Lower leg skin (tissue), 4 donors: ENCODE measurements around the gene SPRYD7. TPM values are rescaled to one million over a fixed set of nuclear protein-coding genes. Genes with fewer than 3 reads are reported as not detected.

Source experiments
- DNase-seq, 2 donors: peaks; one replicate each; pipeline ENCODE4 v3.0.0-alpha.2; 2019; ENCODE audit warnings: low spot score in 2 of 2
- H3K4me3 ChIP-seq: fragments of 200-600 bp; sonication (generic); 2 replicates; pipeline ENCODE4 v1.5.1; 2017; ENCODE audit warnings: mild to moderate bottlenecking, low read depth; ENCODE audit not compliant: poor library complexity, severe bottlenecking
- POLR2A ChIP-seq, 2 donors: fragments of 450-650 bp; IDR thresholded peaks; one replicate each; pipeline ENCODE4 v1.6.1; 2016 to 2017; ENCODE audit warnings: antibody characterized with exemption in 2 of 2, mild to moderate bottlenecking in 1 of 2, moderate library complexity in 1 of 2
- WGBS, 2 donors: methylation state at CpG; one replicate each; pipeline ENCODE4 v1.1.5; 2018; 5-methylcytosine and 5-hydroxymethylcytosine counted together
- intact Hi-C: fragments of 100-400 bp; cut with DNase I; formaldehyde crosslinking; loops from one replicate; pipeline ENCODE4 v1.15.0; 2023; ENCODE audit warnings: low total_unique reads
- total RNA-seq, 4 donors: library from RNA; depleted of rRNA; stranded (reverse); fragments of >200 nt; gene quantifications; one replicate each; pipeline ENCODE4 v1.1.0, GENCODE V29; 2016
- TF ChIP-seq, protein P1 (sequence below), 3 donors: fragments of 450-650 bp; IDR thresholded peaks; one replicate each; pipeline ENCODE4 v1.5.1; 2016; ENCODE audit warnings: antibody characterized with exemption in 3 of 3, mild to moderate bottlenecking in 3 of 3, moderate library complexity in 2 of 3

SPRYD7 gene
- total RNA-seq, 4 donors from 2014 or later: 6.4 to 9.3 (median 8.1) TPM

DNA sequence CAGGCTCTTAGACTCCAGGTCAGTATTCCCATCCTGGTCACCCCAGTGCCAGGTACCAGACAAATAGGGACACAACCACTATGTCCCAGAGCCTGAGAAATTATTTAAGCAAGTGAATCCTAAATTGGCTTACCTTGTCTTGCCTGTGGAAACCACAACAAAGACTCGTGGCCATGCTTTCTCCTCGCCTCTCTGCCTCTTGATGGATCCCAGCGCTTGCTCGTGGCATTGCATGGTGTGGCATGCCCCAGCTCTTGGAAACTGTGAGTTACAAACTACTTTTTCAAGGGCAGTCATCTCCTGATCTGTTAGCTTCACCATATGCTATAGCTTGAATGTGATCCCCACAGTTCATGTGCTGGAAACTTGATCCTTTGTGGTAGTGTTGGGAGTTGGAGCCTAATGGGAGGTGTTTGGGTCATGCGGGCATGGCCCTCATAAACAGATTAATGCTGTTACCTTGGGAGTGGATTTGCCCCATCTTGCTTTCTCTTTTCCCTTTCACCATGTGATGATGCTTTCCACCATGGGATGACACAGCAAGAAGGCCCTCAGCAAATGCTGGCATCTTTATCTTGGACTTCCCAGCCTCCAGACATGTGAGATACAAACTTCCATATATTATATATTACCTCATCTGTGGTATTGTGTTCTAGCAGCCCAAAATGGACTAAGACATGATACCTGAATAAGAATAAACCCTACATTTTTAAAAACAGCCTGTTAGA, 31.2 kb downstream of the SPRYD7 start:
- intact Hi-C loops: no loop called here
- no peak for TF ChIP-seq POLR2A (IDR thresholded peaks at IDR 0.05)
- TF ChIP-seq, protein P1, sequence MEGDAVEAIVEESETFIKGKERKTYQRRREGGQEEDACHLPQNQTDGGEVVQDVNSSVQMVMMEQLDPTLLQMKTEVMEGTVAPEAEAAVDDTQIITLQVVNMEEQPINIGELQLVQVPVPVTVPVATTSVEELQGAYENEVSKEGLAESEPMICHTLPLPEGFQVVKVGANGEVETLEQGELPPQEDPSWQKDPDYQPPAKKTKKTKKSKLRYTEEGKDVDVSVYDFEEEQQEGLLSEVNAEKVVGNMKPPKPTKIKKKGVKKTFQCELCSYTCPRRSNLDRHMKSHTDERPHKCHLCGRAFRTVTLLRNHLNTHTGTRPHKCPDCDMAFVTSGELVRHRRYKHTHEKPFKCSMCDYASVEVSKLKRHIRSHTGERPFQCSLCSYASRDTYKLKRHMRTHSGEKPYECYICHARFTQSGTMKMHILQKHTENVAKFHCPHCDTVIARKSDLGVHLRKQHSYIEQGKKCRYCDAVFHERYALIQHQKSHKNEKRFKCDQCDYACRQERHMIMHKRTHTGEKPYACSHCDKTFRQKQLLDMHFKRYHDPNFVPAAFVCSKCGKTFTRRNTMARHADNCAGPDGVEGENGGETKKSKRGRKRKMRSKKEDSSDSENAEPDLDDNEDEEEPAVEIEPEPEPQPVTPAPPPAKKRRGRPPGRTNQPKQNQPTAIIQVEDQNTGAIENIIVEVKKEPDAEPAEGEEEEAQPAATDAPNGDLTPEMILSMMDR (IDR thresholded peaks at IDR 0.05): no peak

DNA sequence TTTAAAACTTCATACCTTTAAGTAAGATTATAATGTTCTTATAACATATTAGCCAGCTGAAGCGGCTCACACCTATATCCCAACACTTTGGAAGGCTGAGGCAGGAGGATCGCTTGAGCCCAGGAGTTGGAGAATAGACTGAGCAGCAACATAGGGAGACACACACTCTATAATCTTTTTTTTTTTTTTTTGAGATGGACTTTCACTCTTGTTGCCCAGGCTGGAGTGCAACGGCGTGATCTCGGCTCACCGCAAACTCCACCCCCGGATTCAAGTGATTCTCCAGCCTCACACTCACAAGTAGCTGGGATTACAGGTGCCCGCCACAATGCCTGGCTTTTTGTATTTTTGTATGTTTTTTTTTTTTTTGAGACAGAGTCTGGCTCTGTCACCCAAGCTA, 37.3 kb downstream of the SPRYD7 start:
- no peak for TF ChIP-seq POLR2A (IDR thresholded peaks at IDR 0.05)
- TF ChIP-seq, protein P1 (IDR thresholded peaks at IDR 0.05): no peak
- WGBS, 2 donors: 92 to 94% methylated on average over 8 of the region's 8 CpGs
- intact Hi-C loops: no loop called here
- DNase-seq: no peak
- no peak overlapping the region for H3K4me3 ChIP-seq

More for the DNA sequence above, 31.2 kb downstream of the SPRYD7 start:
- no peak for DNase-seq
- no peak overlapping the region for H3K4me3 ChIP-seq
- WGBS, 2 donors: 79 to 84% methylated on average over 5 of the region's 5 CpGs

DNA sequence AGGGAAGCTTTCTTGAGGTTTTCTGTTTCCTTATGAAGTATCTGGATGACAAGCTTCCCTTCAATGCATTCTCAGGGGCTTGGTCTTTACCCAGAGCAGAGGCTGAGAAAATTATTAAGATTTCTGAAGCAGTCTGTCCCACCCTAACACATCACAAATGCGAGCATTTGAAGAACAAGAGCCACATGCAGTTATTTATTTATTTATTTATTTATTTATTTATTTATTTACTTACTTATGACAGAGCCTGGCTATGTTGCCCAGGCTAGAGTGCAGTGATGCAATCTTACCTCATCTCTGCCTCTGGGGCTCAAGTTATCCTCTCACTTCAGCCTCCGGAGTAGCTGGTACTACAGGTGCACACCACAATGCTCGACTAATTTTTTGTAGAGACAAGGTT, 38.4 kb downstream of the SPRYD7 start:
- TF ChIP-seq, protein P1 (IDR thresholded peaks at IDR 0.05): no peak
- TF ChIP-seq POLR2A (IDR thresholded peaks at IDR 0.05): no peak
- WGBS, 2 donors: 79 to 89% methylated on average over 3 of the region's 3 CpGs
- intact Hi-C loops: no loop called here
- no peak for DNase-seq
- H3K4me3 ChIP-seq: no peak overlapping the region

DNA sequence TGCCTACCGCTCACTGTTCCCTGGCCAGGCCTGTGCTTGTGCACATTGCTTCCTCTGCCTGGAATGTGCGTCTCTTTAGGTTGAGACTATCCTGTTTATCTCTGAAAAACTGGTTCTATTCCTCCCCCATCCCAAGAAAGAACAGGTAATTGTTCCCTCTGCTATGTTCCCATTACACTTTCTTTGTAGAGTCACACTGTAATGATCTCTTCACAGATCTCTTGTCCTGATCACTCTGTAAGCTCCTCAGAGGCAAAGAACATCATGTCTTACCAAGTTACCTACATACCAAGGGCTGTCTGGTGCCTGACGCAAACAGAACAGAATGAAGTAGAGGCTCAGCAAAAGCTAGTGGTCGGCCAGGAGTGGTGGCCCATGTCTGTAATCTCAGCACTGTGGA, 40.3 kb downstream of the SPRYD7 start:
- no peak for DNase-seq
- 95 to 96% methylated on average over 4 of the region's 4 CpGs for WGBS, 2 donors
- no peak overlapping the region for H3K4me3 ChIP-seq
- intact Hi-C loops: no loop called here
- TF ChIP-seq, protein P1 (IDR thresholded peaks at IDR 0.05): no peak
- no peak for TF ChIP-seq POLR2A (IDR thresholded peaks at IDR 0.05)

DNA sequence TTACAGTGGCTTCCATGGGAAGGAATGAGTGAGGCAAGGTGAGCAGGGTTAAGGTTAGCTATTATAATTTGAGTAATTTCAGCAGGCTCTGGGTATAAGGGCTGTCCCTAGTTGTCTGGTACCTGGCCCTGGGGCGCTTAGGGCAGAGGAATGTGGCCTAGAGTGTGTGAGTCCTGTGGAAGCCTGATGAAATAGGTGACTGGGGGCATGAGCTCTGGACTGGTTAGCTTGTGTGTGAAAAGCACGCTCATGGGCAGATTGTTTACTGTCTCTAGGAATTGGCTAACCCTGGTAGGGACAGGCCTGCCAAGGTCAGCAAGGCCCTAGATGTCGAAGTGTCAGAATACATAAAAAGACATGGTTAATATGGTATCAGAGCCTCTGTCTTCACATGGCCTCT, 42.5 kb downstream of the SPRYD7 start:
- intact Hi-C loops: no loop called here
- TF ChIP-seq, protein P1 (IDR thresholded peaks at IDR 0.05): no peak
- no peak for TF ChIP-seq POLR2A (IDR thresholded peaks at IDR 0.05)
- 88 to 97% methylated on average over 3 of the region's 3 CpGs for WGBS, 2 donors
- no peak overlapping the region for H3K4me3 ChIP-seq
- no peak for DNase-seq

DNA sequence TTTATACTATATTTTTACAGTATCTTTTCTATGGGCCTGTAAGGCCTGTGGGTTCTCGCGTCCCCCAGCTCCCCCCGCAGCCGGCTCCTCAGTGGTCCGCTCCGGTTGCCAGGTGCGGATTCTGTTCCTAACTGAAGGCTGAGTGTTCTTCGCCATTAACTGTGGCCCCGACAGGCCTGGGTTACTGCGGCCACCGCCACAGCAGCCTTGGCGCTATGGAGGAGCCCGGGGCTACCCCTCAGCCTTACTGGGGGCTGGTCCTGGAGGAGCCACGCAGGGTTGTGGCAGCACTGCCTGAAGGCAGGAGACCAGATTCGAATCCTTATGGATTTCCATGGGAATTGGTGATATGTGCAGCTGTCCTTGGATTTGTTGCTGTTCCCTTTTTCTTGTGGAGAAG, 45.8 kb downstream of the SPRYD7 start:
- intact Hi-C loops: no loop called here
- no peak overlapping the region for H3K4me3 ChIP-seq
- DNase-seq: no peak
- TF ChIP-seq POLR2A (IDR thresholded peaks at IDR 0.05): no peak
- TF ChIP-seq, protein P1 (IDR thresholded peaks at IDR 0.05): no peak
- WGBS, 2 donors: 91 to 94% methylated on average over 15 of the region's 15 CpGs
